IMR-90 (cell line): ENCODE measurements around the gene TCF12. TPM values are rescaled to one million over a fixed set of nuclear protein-coding genes. Genes with fewer than 3 reads are reported as not detected.

Experiments used
- ATAC-seq: fragments of 200-7000 bp; cut with Tn5 transposase; 2 replicates; pipeline ENCODE4 v1.9.1; 2020; ENCODE audit warnings: low read depth, mild to moderate bottlenecking, moderate library complexity
- BruUV-seq: library from RNA; stranded (reverse); fragments of 400-500 nt; replicated peaks from 2 replicates; lab custom pipeline; 2021; lab: Mats Ljungman, UMichigan
- CTCF ChIA-PET: fragments of 300-600 bp; formaldehyde crosslinking; extraction: SDS; loops from one replicate; lab custom pipeline; 2021; ENCODE audit warnings: antibody characterized with exemption; lab: Yijun Ruan, JAX
- POLR2A ChIA-PET: fragments of 300-600 bp; sonication (Branson Sonifier 250); formaldehyde crosslinking; loops from one replicate; lab custom pipeline; 2022; ENCODE audit warnings: antibody characterized with exemption; ENCODE audit not compliant: unreplicated experiment; lab: Charles Lee
- DNase-seq: peaks from one replicate; pipeline ENCODE4 v3.0.0; 2013
- H2AFZ ChIP-seq: replicated peaks from 2 replicates; pipeline ENCODE3; 2013; ENCODE audit warnings: low read length, mild to moderate bottlenecking; ENCODE audit not compliant: poor library complexity
- H2AK5ac ChIP-seq: 2 replicates; pipeline ENCODE4 v1.6.1; 2013; ENCODE audit warnings: low read depth, low read length, inconsistent platforms
- H2AK9ac ChIP-seq: replicated peaks from 2 replicates; pipeline ENCODE3; 2013; ENCODE audit warnings: mild to moderate bottlenecking, low read depth, low read length, moderate library complexity; ENCODE audit not compliant: poor library complexity
- H2BK120ac ChIP-seq: 2 replicates; pipeline ENCODE4 v1.6.1; 2013; ENCODE audit warnings: low read depth, low read length, inconsistent platforms
- H2BK15ac ChIP-seq: 3 replicates; pipeline ENCODE4 v1.6.1; 2013; ENCODE audit warnings: low read depth, low read length, inconsistent platforms
- H2BK20ac ChIP-seq: 2 replicates; pipeline ENCODE4 v1.6.1; 2013; ENCODE audit warnings: low read depth, mild to moderate bottlenecking, inconsistent platforms, low read length, moderate library complexity
- H2BK5ac ChIP-seq: 2 replicates; pipeline ENCODE4 v1.6.1; 2013; ENCODE audit warnings: mild to moderate bottlenecking, low read depth, low read length, inconsistent platforms; ENCODE audit not compliant: poor library complexity, severe bottlenecking
- H3K14ac ChIP-seq: replicated peaks from 2 replicates; pipeline ENCODE4 v1.6.1; 2013; ENCODE audit warnings: low read depth, low read length, inconsistent platforms
- H3K18ac ChIP-seq: 2 replicates; pipeline ENCODE4 v1.6.1; 2013; ENCODE audit warnings: low read depth, low read length, control low read depth
- H3K23ac ChIP-seq: 2 replicates; pipeline ENCODE4 v1.6.1; 2013; ENCODE audit warnings: low read depth, low read length, inconsistent platforms
- H3K27ac ChIP-seq: 2 replicates; pipeline ENCODE4 v1.5.1; 2013; ENCODE audit warnings: mild to moderate bottlenecking, control low read depth, low read length; ENCODE audit not compliant: insufficient read depth
- H3K27me3 ChIP-seq: 2 replicates; pipeline ENCODE4 v1.6.1; 2013; ENCODE audit warnings: low read length; ENCODE audit not compliant: control insufficient read depth, insufficient read depth
- H3K36me3 ChIP-seq: 2 replicates; pipeline ENCODE4 v1.6.1; 2013; ENCODE audit warnings: low read length, mixed read lengths; ENCODE audit not compliant: control insufficient read depth, insufficient read depth
- H3K4ac ChIP-seq: 2 replicates; pipeline ENCODE4 v1.6.1; 2013; ENCODE audit warnings: low read depth, low read length, inconsistent platforms
- H3K4me1 ChIP-seq: 2 replicates; pipeline ENCODE4 v1.6.1; 2013; ENCODE audit warnings: low read length, mixed read lengths; ENCODE audit not compliant: control insufficient read depth, insufficient read depth
- H3K4me2 ChIP-seq: 2 replicates; pipeline ENCODE4 v1.6.1; 2013; ENCODE audit warnings: low read depth, mild to moderate bottlenecking, control low read depth, low read length, moderate library complexity
- H3K4me3 ChIP-seq: 2 replicates; pipeline ENCODE4 v1.5.1; 2013; ENCODE audit warnings: low read depth, mild to moderate bottlenecking, control low read depth, low read length, moderate library complexity; ENCODE audit not compliant: insufficient read depth
- H3K56ac ChIP-seq: 2 replicates; pipeline ENCODE4 v1.6.1; 2013; ENCODE audit warnings: low read length, inconsistent platforms; ENCODE audit not compliant: insufficient read depth; ENCODE audit errors: extremely low read depth
- H3K79me1 ChIP-seq, 2 experiments: 2 replicates each; pipeline ENCODE4 v1.6.1; 2013; ENCODE audit warnings: low read length in 2 of 2, inconsistent platforms in 1 of 2, low read depth in 1 of 2
- H3K9ac ChIP-seq: 2 replicates; pipeline ENCODE4 v1.6.1; 2013; ENCODE audit warnings: low read depth, low read length, control low read depth
- H3K9me1 ChIP-seq: 2 replicates; pipeline ENCODE4 v1.6.1; 2013; ENCODE audit warnings: low read length, inconsistent platforms; ENCODE audit not compliant: insufficient read depth
- H3K9me3 ChIP-seq: 2 replicates; pipeline ENCODE4 v1.6.1; 2013; ENCODE audit warnings: low read length; ENCODE audit not compliant: control insufficient read depth, insufficient read depth
- H4K20me1 ChIP-seq: 2 replicates; pipeline ENCODE4 v1.6.1; 2013; ENCODE audit warnings: low read length, inconsistent platforms; ENCODE audit not compliant: insufficient read depth
- H4K5ac ChIP-seq: 2 replicates; pipeline ENCODE4 v1.6.1; 2013; ENCODE audit warnings: mild to moderate bottlenecking, low read depth, low read length, control low read depth
- H4K8ac ChIP-seq, 2 experiments: 2 replicates each; pipeline ENCODE4 v1.6.1; 2013; ENCODE audit warnings: low read depth in 2 of 2, low read length in 2 of 2, control low read depth in 1 of 2, inconsistent platforms in 1 of 2
- H4K91ac ChIP-seq: 2 replicates; pipeline ENCODE4 v1.6.1; 2013; ENCODE audit warnings: low read depth, low read length, inconsistent platforms; ENCODE audit not compliant: insufficient read depth
- BHLHE40 ChIP-seq: fragments of 150-350 bp; IDR thresholded peaks from 2 replicates; pipeline ENCODE4 v1.6.1; 2016; ENCODE audit warnings: mild to moderate bottlenecking, low read depth, low read length
- CEBPB ChIP-seq: IDR thresholded peaks from 2 replicates; pipeline ENCODE4 v1.6.1; 2012; ENCODE audit warnings: low read depth, low read length, improper control_type of control experiment
- CTCF ChIP-seq: conservative IDR thresholded peaks from 2 replicates; pipeline ENCODE4 v1.5.1; 2012; ENCODE audit warnings: mild to moderate bottlenecking, low read depth, low read length, improper control_type of control experiment
- ELK1 ChIP-seq: fragments of 150-350 bp; IDR thresholded peaks from 2 replicates; pipeline ENCODE4 v1.6.1; 2016; ENCODE audit warnings: low read depth, mild to moderate bottlenecking, low read length, moderate library complexity, borderline replicate concordance
- FOS ChIP-seq: fragments of 150-350 bp; IDR thresholded peaks from 2 replicates; pipeline ENCODE4 v1.6.1; 2016; ENCODE audit warnings: low read depth, low read length
- MAFK ChIP-seq: IDR thresholded peaks from 2 replicates; pipeline ENCODE4 v1.6.1; 2012; ENCODE audit warnings: low read depth, low read length, improper control_type of control experiment
- MAZ ChIP-seq: IDR thresholded peaks from 2 replicates; pipeline ENCODE4 v1.6.1; 2012; ENCODE audit warnings: low read depth, mild to moderate bottlenecking, low read length, improper control_type of control experiment, moderate library complexity, borderline replicate concordance
- RCOR1 ChIP-seq: IDR thresholded peaks from 2 replicates; pipeline ENCODE4 v1.6.1; 2012; ENCODE audit warnings: mild to moderate bottlenecking, low read length, improper control_type of control experiment; ENCODE audit not compliant: insufficient replicate concordance
- RFX5 ChIP-seq: IDR thresholded peaks from 2 replicates; pipeline ENCODE4 v1.8.0; 2012; ENCODE audit warnings: low read depth, mild to moderate bottlenecking, low read length, moderate library complexity
- SMC3 ChIP-seq: fragments of 150-350 bp; IDR thresholded peaks from 2 replicates; pipeline ENCODE4 v1.6.1; 2016; ENCODE audit warnings: low read depth, mild to moderate bottlenecking, antibody characterized with exemption, low read length, moderate library complexity
- dilution Hi-C: fragments of 300-500 bp; cut with HindIII; formaldehyde crosslinking; loops from one replicate; pipeline ENCODE4 v1.14.3; 2018; ENCODE audit warnings: low sequenced_read_pairs; ENCODE audit not compliant: unreplicated experiment
- in situ Hi-C: fragments of 300-500 bp; cut with MboI; formaldehyde crosslinking; loops from 3 replicates; pipeline ENCODE4 v1.14.3; 2019; ENCODE audit warnings: low sequenced_read_pairs, inconsistent platforms, mixed read lengths
- intact Hi-C: fragments of 100-400 bp; cut with micrococcal nuclease; formaldehyde crosslinking; loops from 2 replicates; pipeline ENCODE4 v1.10.0; 2022
- polyA plus RNA-seq, 3 experiments: library from polyadenylated mRNA; depleted of rRNA; stranded (reverse); fragments of >200 nt; gene quantifications; 2 replicates each; pipeline ENCODE4 v1.2.3, GENCODE V29; 2012; ENCODE audit warnings: low replicate concordance in 1 of 3
- total RNA-seq: library from RNA; depleted of rRNA; stranded (reverse); fragments of >200 nt; gene quantifications from 2 replicates; pipeline ENCODE4 v1.2.3, GENCODE V29; 2012

Gene TCF12
- total and polyA plus RNA-seq, 2 of the 4 experiments (the other 2 are of a cell fraction), result 79.4 to 160 TPM

- no peaks in the 10 kb centered on the region for H3K27me3 ChIP-seq
- no TSS peak for BruUV-seq
- H3K36me3 ChIP-seq, result no peaks in the 10 kb centered on the region
- intact Hi-C loops, result loop anchor here (5.0 kb wide), 1 partner anchor 313 kb away; no protein-coding TSS in a partner anchor
- ChIA-PET POLR2A (interaction anchor here (0.6 kb wide), 1 partner anchor 398 kb away, joined by 7 read pairs; no protein-coding TSS in a partner anchor), CTCF (no interaction called here)
- no peak overlapping the region for H4K8ac ChIP-seq
- no peak overlapping the region for H3K4ac ChIP-seq
- no peaks in the 10 kb centered on the region for H3K9me3 ChIP-seq
- H3K9me1 ChIP-seq, result peaks cover 9% of the 10 kb centered on the region; the same call in 1 of the 2 replicates
- H2AK5ac ChIP-seq, result no peak overlapping the region
- ATAC-seq (no peak), DNase-seq (no peak)
- no peak overlapping the region for H3K18ac ChIP-seq
- no peak overlapping the region for H3K23ac ChIP-seq
- no peak overlapping the region for H3K56ac ChIP-seq
- no peak overlapping the region for H3K27ac ChIP-seq
- H3K79me1 ChIP-seq, result peaks cover 10 to 50% of the 10 kb centered on the region in 2 experiments
- H4K91ac ChIP-seq, result no peak overlapping the region
- H3K4me3 ChIP-seq, result no peak overlapping the region
- no peak overlapping the region for H2AFZ ChIP-seq
- H2BK15ac ChIP-seq, result no peak overlapping the region
- H2AK9ac ChIP-seq, result no peak overlapping the region
- dilution Hi-C loops, result loop anchor here (25.0 kb wide), 1 partner anchor 648 kb away; no protein-coding TSS in a partner anchor
- H3K4me1 ChIP-seq, result peaks cover 2% of the 10 kb centered on the region; the same call in 1 of the 2 replicates
- no peak overlapping the region for H4K5ac ChIP-seq
- H3K14ac ChIP-seq, result no peak overlapping the region
- no peak overlapping the region for H2BK5ac ChIP-seq
- no peak overlapping the region for H3K9ac ChIP-seq
- no peak overlapping the region; the same call in 1 of the 2 replicates for H3K4me2 ChIP-seq
- no peak overlapping the region for H2BK120ac ChIP-seq
- peaks cover 6% of the 10 kb centered on the region; the same call in 1 of the 2 replicates for H4K20me1 ChIP-seq
- no peak overlapping the region for H2BK20ac ChIP-seq
- TF ChIP-seq CEBPB, result no peak
- TF ChIP-seq BHLHE40, result no peak
- TF ChIP-seq RFX5, result no peak
- no peak for TF ChIP-seq FOS
- no peak for TF ChIP-seq SMC3
- no peak for TF ChIP-seq MAFK
- no peak for TF ChIP-seq MAZ
- no peak for TF ChIP-seq RCOR1
- no peak for TF ChIP-seq CTCF
- no peak for TF ChIP-seq ELK1
- in situ Hi-C loops, result loop anchor here (10.0 kb wide), 1 partner anchor 640 kb away; no protein-coding TSS in a partner anchor
These were observed 216.4 kb downstream of the TCF12 start for GRCh38 chr15:57134851-57135250.
